Measurements from ENCODE around the gene PICALM. TPM values are rescaled to one million over a fixed set of nuclear protein-coding genes. Genes with fewer than 3 reads are reported as not detected.
A peak's percentile ranks its signal among the peaks of the same experiment; 100 is the strongest.
"Not testable (repeated sequence)": the region's sequence is repeated elsewhere in the genome, so short reads cannot be mapped to it uniquely, and the experiment has no call there.

PICALM gene
- total RNA-seq, 2 donors from 2014 or later: 208 to 223 TPM

DNA sequence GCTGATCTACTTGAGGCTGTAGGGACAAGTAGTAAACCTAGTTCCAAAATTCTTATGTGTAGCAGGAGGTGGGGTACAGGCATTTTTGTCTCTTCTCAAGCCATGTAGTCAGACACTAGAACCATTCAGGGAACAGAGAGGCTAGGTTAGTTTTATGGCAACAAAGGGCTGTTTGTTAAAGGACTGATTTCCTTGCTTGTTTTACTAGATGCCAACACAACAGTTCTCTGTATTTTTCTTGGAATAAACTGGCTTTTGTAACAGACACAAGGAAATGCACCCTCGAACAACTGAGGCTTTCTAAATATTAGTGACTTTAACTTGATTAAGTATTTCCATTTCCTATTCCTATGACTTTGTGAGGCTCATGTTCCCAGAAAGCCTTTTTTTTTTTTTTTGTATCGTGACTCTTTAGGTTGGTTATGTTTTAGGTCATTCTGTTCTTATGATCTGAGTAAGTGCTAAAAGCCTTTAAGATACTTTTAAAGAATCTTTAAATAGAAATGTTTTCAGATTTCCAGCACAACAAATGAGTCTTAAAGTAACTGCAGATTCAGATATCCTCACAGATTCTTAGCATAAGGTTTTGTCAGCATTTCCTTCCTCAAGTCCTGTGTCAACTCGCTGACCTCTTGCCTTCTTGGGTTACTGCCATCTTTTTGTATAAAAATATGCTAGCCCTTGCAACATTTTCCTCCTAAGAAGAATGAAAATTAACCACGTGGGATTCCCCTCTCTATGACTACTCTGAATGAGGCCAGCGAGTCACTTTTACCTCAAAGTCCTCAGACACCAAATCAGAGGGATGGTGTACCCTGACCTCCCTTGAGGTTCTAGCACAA lies 121.2 kb downstream of the PICALM start:
- Mint-ChIP-seq H3K4me3 (peak overlapping the region; percentile 92), H3K9me3 (peaks cover 9% of the 10 kb centered on the region), H3K27ac (peak overlapping the region; percentile 93 to 98), H3K36me3 (peaks cover 15% of the 10 kb centered on the region), H3K27me3 (no peaks in the 10 kb centered on the region), H3K4me1 (ENCODE audit: low read depth in 2 of 2) (peaks cover 50 to 54% of the 10 kb centered on the region in 2 donors)
- ATAC-seq (peak; percentile 86 to 88), DNase-seq (ENCODE audit: low spot score) (peak; percentile 68)

DNA sequence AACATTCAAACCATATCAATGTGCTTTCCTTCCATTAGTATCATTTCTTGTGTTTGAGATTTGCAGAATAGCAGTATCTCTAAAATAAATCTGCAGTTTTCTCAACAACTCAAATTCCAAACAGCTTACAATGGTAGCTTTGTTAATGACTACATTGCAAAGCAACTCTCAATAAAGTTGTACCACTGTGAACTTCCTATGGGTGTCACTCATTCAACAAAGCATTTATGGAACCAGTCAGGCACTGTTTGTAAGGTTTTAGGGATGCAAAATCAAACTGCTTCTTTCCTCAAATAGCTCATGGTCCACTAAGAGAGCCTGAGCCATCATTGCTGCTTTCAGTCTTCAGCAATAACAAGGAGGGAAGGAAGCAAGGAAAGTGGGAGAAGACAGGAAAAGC lies 122.7 kb downstream of the PICALM start:
- H3K36me3 Mint-ChIP-seq: peaks cover 10% of the 10 kb centered on the region
- H3K9me3 Mint-ChIP-seq: peaks cover 7% of the 10 kb centered on the region
- H3K4me1 Mint-ChIP-seq (ENCODE audit: low read depth in 2 of 2): peaks cover 45 to 47% of the 10 kb centered on the region in 2 donors
- peak overlapping the region; percentile 60 for H3K4me3 Mint-ChIP-seq
- ATAC-seq (no peak), DNase-seq (ENCODE audit: low spot score) (no peak)
- H3K27ac Mint-ChIP-seq: peak overlapping the region; percentile 93 to 98
- H3K27me3 Mint-ChIP-seq: no peaks in the 10 kb centered on the region

DNA sequence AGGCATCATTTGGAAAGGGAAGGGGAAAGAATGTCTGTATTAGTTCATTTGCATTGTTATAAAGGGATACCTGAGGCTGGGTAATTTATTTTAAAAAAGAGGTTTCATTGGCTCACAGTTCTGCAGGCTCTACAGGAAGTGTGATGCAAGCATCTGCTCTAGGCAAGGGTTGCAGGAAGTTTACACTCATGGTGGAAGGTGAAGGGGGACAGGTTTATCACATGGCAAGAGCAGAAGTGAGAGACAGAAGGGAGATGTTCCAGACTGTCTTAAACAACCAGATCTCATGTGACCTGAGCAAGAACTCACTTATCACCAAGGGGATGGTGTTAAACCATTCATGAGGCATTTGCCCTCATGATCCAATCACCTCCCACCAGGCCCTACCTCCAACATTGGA lies 123.1 kb downstream of the PICALM start:
- DNase-seq (ENCODE audit: low spot score) (peak; percentile 68), ATAC-seq (peak; percentile 37 to 39)
- H3K27ac Mint-ChIP-seq: peak overlapping the region; percentile 93 to 98
- H3K4me1 Mint-ChIP-seq (ENCODE audit: low read depth in 2 of 2): peaks cover 40 to 44% of the 10 kb centered on the region in 2 donors
- H3K27me3 Mint-ChIP-seq: no peaks in the 10 kb centered on the region
- H3K4me3 Mint-ChIP-seq: peak overlapping the region; percentile 60
- H3K9me3 Mint-ChIP-seq: peaks cover 6% of the 10 kb centered on the region
- peaks cover 5% of the 10 kb centered on the region for H3K36me3 Mint-ChIP-seq

DNA sequence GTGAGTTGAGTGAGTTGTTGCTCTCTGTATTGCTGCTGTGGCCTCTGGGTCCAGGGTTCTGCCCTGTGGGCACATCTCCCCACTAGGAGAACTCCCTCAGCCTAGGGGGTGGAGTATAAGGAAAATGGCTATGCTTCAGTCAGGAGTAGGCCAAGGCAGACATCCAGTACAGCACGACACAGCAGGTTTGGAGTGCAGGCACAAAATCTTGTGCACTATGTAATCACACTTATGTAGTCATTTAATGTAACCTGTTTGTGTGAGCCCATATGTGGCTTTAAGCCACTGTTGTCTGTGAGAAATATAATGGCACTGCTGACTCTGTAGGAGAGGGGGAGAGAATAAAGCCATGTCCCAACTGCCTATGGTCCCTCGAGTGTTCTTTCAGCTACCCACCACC lies 123.6 kb downstream of the PICALM start:
- ATAC-seq (no peak), DNase-seq (ENCODE audit: low spot score) (no peak)
- Mint-ChIP-seq H3K27ac (peak overlapping the region; percentile 93 to 98), H3K4me1 (ENCODE audit: low read depth in 2 of 2) (peaks cover 37 to 41% of the 10 kb centered on the region in 2 donors), H3K4me3 (peak overlapping the region; percentile 60), H3K36me3 (peaks cover 5% of the 10 kb centered on the region), H3K27me3 (no peaks in the 10 kb centered on the region), H3K9me3 (peaks cover 6% of the 10 kb centered on the region)

DNA sequence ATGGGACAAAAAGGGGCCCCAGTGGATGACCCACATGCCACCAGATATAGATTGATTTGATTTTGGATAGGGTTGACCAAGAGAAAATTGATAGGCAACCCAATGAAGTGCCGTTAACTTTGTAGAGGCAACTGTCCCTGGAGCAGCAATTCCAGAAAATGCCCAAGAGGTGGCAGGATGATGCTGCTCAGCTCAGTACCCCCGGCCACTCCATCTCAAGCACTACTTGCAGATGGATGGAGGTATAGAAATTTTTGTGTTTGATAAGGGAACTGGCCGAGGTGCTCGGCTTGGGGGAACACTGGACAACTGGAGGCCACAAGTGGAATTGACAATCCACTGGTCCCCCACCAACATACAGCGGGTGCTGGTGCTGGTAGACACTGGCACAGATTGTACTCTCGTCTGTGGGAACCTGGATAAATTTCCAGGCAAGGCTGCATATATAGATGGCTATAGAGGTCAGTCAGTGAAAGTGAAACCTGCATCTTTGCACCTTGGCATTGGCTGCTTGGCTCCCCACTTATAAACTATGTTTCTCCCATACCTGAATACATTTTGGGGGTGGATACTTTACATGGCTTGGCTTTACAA lies 127.4 kb downstream of the PICALM start:
- Mint-ChIP-seq H3K27me3 (no peaks in the 10 kb centered on the region), H3K4me3 (no peak overlapping the region), H3K9me3 (peaks cover 2% of the 10 kb centered on the region), H3K27ac (no peak overlapping the region), H3K36me3 (peaks cover 5% of the 10 kb centered on the region), H3K4me1 (ENCODE audit: low read depth in 2 of 2) (peaks cover 14 to 24% of the 10 kb centered on the region in 2 donors)
- peak; percentile 71 for DNase-seq (ENCODE audit: low spot score)
- peak in 1 of 2 donors; percentile 58 for ATAC-seq

DNA sequence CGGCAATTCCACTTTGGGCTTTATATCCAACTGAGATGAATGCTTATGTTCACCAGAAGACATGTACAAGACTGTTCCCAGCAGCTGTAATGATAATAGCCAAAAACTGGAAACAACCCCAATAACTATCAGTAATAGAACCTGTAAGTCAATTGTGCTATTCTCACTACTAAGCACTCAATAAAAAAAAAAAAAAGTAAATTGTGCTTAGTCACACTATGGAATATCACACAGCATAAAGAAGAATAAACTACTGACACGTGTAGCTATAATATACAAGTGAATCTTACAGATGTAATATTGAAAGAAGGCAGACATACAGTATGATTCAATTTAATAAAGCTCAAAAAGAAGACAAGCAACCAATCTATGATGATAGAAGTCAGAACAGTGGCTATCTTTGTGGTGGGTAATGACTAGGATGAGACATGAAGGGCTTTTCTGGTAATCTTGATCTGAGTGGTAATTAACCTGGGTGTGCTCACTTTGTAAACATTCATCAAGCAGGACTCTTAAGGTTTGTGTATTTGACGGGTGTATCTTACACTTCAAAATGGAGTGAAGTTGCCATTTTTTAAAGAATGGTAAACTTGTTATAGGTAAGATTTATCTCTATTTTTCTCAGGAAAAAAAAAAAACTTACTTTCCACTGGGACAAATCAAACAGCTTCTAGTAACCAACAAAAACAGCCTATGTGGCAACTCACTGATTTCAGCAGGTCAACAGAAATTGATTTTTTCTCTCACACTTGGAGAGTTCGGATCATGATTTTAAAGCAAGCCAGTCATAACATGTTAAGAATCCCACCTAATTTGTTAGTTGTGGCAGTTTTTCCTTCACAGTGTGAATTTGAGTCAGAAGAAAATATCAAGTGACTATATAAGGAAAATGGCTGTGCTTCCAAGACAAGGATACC lies 129.5 kb downstream of the PICALM start:
- DNase-seq (ENCODE audit: low spot score) (no peak), ATAC-seq (peak; percentile 50 to 87)
- H3K4me1 Mint-ChIP-seq (ENCODE audit: low read depth in 2 of 2): peaks cover 0 to 7% of the 10 kb centered on the region in 2 donors
- no peaks in the 10 kb centered on the region for H3K9me3 Mint-ChIP-seq
- no peaks in the 10 kb centered on the region for H3K36me3 Mint-ChIP-seq
- H3K27me3 Mint-ChIP-seq: no peaks in the 10 kb centered on the region
- H3K27ac Mint-ChIP-seq: peak overlapping the region; percentile 1 to 73
- no peak overlapping the region for H3K4me3 Mint-ChIP-seq

DNA sequence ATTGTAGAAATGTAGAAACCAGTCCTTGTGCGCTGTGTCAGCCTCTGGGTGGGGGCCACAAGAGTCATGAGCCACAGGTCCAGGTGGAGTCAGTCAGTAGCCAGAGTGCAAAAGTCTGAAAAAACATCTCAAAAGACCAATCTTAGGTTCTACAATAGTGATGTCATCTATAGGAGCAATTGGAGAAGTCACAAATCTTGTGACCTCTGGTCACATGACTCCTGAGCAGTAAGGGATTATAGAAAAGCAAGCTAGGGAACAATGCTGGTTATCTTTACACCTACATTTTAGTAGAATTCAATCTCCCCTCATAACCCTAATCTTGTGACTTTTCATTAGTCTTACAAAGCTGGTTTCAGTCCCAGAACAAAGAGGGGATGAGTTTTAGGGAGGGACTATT lies 131.0 kb downstream of the PICALM start:
- H3K27ac Mint-ChIP-seq: peak overlapping the region in 1 of 2 donors; percentile 53

DNA sequence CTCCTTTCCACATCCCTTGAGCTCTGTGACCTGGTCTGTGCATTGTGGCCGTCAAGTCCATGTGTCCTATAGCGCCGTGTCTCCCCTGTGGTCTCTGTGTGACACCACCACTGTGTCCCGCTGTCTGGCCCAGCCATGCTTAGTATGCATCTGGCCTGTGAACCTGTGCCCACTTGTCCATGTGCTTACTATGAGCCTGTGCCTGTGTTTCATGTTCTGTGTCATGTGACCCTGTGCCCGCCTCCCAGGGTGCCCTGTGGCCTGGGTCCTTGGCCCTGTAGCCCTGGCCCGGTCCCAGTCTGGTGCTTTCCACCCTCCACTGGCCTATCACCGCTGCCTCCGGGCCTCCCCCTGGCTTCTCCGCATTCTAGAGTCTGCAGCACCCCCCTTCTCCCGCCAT lies 133.1 kb downstream of the PICALM start:
- no peak overlapping the region for H3K27ac Mint-ChIP-seq
- DNase-seq (ENCODE audit: low spot score) (no peak), ATAC-seq (peak in 1 of 2 donors; percentile 58)
- H3K4me1 Mint-ChIP-seq (ENCODE audit: low read depth in 2 of 2): peaks cover 0 to 7% of the 10 kb centered on the region in 2 donors
- H3K27me3 Mint-ChIP-seq: no peaks in the 10 kb centered on the region
- H3K36me3 Mint-ChIP-seq: no peaks in the 10 kb centered on the region
- H3K4me3 Mint-ChIP-seq: no peak overlapping the region
- H3K9me3 Mint-ChIP-seq: no peaks in the 10 kb centered on the region

More for the DNA sequence above, 131.0 kb downstream of the PICALM start:
- Mint-ChIP-seq H3K9me3 (no peaks in the 10 kb centered on the region), H3K27me3 (no peaks in the 10 kb centered on the region), H3K4me3 (no peak overlapping the region), H3K4me1 (ENCODE audit: low read depth in 2 of 2) (peaks cover 0 to 7% of the 10 kb centered on the region in 2 donors), H3K36me3 (no peaks in the 10 kb centered on the region)
- ATAC-seq: no peak
- no peak for DNase-seq (ENCODE audit: low spot score)

DNA sequence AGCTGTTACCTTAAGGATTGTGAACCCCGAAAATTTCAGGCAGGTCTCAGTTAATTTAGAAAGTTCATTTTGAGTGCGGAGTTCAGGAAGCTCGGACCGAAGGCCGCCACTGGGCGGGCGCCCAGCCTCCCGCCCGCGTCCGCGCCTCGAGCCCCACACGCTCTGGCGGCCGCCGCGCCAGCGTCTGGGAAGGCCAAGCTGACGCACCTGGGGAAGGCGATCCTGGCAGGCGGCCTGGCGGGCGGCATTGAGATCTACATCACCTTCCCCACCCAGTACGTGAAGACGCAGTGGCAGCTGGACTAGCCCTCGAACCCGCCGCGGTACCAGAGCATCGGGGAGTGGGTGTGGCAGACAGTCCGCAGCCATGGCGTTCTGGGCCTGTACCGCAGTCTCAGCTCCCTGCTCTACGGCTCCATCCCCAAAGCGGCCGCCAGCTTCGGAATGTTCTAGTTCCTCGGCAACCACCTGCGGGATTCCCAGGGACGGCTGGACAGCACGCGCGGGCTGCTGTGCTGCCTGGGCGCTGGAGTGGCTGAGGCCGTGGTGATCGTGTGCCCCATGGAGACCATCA lies 134.2 kb downstream of the PICALM start:
- H3K27ac Mint-ChIP-seq: no peak overlapping the region
- H3K27me3 Mint-ChIP-seq: peaks cover 0 to 7% of the 10 kb centered on the region in 2 donors
- ATAC-seq (no peak), DNase-seq (ENCODE audit: low spot score) (no peak)
- no peak overlapping the region for H3K4me3 Mint-ChIP-seq
- no peaks in the 10 kb centered on the region for H3K36me3 Mint-ChIP-seq
- no peaks in the 10 kb centered on the region for H3K9me3 Mint-ChIP-seq
- peaks cover 0 to 6% of the 10 kb centered on the region in 2 donors for H3K4me1 Mint-ChIP-seq (ENCODE audit: low read depth in 2 of 2)

DNA sequence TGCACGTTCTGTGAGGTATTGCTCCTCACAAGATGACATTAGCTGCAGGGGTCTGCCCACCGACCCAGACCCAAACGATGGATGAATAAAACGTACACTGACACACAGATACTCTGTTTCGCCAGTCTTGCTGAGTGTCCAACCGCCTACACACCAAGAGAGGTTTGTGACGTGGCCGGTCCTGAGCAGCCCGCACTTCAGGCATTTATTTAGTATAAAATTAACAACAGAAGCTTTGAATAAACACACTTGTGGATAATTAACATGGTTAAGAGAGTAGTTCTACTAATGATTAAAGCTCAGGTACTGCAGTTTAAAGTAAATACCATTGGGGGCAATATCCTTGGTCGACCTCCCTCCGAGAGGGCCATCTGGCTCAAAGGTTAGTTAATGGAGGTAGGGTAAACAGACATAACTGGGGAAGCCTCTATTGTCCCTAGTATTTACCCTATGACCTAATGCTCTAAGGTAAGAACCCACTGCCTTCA lies 138.0 kb downstream of the PICALM start:
- no peak for ATAC-seq
- Mint-ChIP-seq H3K4me3 (no peak overlapping the region), H3K9me3 (no peaks in the 10 kb centered on the region), H3K27me3 (peaks cover 21 to 23% of the 10 kb centered on the region in 2 donors), H3K4me1 (ENCODE audit: low read depth in 2 of 2) (peaks cover 0 to 3% of the 10 kb centered on the region in 2 donors), H3K36me3 (no peaks in the 10 kb centered on the region), H3K27ac (no peak overlapping the region)
- DNase-seq (ENCODE audit: low spot score): no peak

DNA sequence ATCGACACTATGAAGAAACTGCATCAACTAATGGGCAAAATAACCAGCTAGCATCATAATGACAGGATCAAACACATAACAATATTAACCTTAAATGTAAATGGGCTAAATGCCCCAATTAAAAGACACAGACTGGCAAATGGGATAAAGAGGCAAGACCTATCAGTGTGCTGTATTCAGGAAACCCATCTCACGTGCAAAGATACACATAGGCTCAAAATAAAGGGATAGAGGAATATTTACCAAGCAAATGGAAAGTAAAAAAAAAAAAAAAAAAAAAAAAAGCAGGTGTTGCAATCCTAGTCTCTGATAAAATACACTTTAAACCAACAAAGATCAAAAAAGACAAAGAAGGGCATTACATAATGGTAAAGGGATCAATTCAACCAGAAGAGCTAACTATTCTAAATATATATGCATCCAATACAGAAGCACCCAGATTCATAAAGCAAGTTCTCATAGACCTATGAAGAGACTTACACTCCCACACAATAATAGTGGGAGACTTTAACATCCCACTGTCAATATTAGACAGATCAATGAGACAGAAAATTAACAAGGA lies 142.2 kb downstream of the PICALM start:
- not testable (repeated sequence) for H3K4me1 Mint-ChIP-seq (ENCODE audit: low read depth in 2 of 2); DNase-seq (ENCODE audit: low spot score); H3K9me3 Mint-ChIP-seq; ATAC-seq; H3K36me3 Mint-ChIP-seq; H3K4me3 Mint-ChIP-seq; H3K27ac Mint-ChIP-seq
- peaks cover 27 to 31% of the 10 kb centered on the region in 2 donors for H3K27me3 Mint-ChIP-seq

DNA sequence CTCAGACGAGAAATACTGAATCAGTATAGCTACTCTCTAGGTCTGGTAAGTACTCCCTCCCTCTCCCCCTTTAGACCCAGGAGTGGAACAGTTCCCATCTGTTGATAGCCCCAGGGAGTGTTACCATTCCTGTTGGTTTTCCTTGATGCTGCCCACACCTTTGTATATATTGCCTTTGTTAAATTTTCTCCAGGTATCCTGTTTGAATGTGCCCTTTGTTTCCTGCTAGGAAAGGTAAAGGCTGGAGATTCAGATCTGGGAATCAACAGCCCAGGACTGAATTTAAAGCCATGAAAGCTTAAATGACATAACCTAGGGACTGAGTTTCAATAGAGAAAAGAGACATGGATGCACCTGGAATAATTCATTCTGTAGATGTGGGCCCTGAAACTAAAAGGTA lies 145.4 kb downstream of the PICALM start:
- H3K27me3 Mint-ChIP-seq: peaks cover 22 to 27% of the 10 kb centered on the region in 2 donors
- no peak for DNase-seq (ENCODE audit: low spot score)
- no peak overlapping the region for H3K27ac Mint-ChIP-seq
- no peak overlapping the region for H3K4me3 Mint-ChIP-seq
- no peak for ATAC-seq
- peaks cover 0 to 6% of the 10 kb centered on the region in 2 donors for H3K4me1 Mint-ChIP-seq (ENCODE audit: low read depth in 2 of 2)
- no peaks in the 10 kb centered on the region for H3K9me3 Mint-ChIP-seq
- no peaks in the 10 kb centered on the region for H3K36me3 Mint-ChIP-seq

DNA sequence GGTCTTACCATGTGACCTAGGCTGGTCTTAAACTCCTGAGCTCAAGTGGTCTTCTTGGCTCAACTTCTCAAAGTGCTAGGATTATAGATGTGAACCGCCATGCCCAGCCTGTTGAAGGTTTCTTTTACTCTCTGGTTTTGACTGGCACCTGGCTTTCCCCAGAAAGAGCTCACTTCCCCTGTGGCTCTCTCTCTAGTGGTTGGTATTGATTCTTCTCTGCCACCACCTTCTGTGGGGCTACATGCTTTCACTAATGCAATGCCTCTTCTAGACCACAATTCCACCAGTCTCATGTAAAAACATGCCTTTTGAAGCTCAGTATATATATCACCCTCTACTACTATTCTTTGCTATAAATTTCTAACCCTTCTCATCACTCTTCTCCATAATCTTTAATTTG lies 146.5 kb downstream of the PICALM start:
- ATAC-seq: peak in 1 of 2 donors; percentile 68
- DNase-seq (ENCODE audit: low spot score): no peak
- no peak overlapping the region for H3K27ac Mint-ChIP-seq
- no peaks in the 10 kb centered on the region for H3K36me3 Mint-ChIP-seq
- H3K9me3 Mint-ChIP-seq: no peaks in the 10 kb centered on the region
- no peak overlapping the region for H3K4me3 Mint-ChIP-seq
- peaks cover 0 to 6% of the 10 kb centered on the region in 2 donors for H3K4me1 Mint-ChIP-seq (ENCODE audit: low read depth in 2 of 2)
- H3K27me3 Mint-ChIP-seq: peaks cover 17 to 18% of the 10 kb centered on the region in 2 donors
